GM10266 (cell line): ENCODE data around the gene CPM.

Experiments used
- DNase-seq: peaks from one replicate; pipeline ENCODE4 v3.0.0; 2012; ENCODE audit errors: extremely low spot score
- CTCF ChIP-seq: IDR thresholded peaks from 2 replicates; pipeline ENCODE4 v1.5.1; 2012; ENCODE audit warnings: mild to moderate bottlenecking, low read depth; ENCODE audit not compliant: control insufficient read depth, insufficient read depth; ENCODE audit errors: missing control alignments

The CPM gene

GRCh38 chr12:68864604-68865003, 68.4 kb downstream of the CPM start:
- no peak for DNase-seq
- TF ChIP-seq CTCF: no peak

- peak; percentile 52 for TF ChIP-seq CTCF
- DNase-seq: peak; percentile 38
Observed at GRCh38 chr12:68863886-68864454, 69.0 kb downstream of the CPM start.

GRCh38 chr12:68863109-68863770, 69.7 kb downstream of the CPM start:
- no peak for DNase-seq
- TF ChIP-seq CTCF: no peak

- DNase-seq: no peak
Observed at GRCh38 chr12:68861890-68862289, 71.1 kb downstream of the CPM start.

GRCh38 chr12:68856510-68856909, 76.5 kb downstream of the CPM start:
- no peak for DNase-seq
- no peak for TF ChIP-seq CTCF

More at GRCh38 chr12:68861890-68862289, 71.1 kb downstream of the CPM start:
- TF ChIP-seq CTCF: no peak

- TF ChIP-seq CTCF: no peak
- DNase-seq: no peak
Observed at GRCh38 chr12:68855771-68856170, 77.2 kb downstream of the CPM start.

GRCh38 chr12:68855111-68855510, 77.9 kb downstream of the CPM start:
- no peak for DNase-seq
- no peak for TF ChIP-seq CTCF
